GM18867 (cell line): ENCODE results near the gene GAGE12J.
A peak's percentile ranks its signal among the peaks of the same experiment; 100 is the strongest.
"Not testable (repeated sequence)": the region's sequence is repeated elsewhere in the genome, so short reads cannot be mapped to it uniquely, and the experiment has no call there.

Experiments used
- ATAC-seq: cut with Tn5 transposase; IDR thresholded peaks from one replicate; pipeline ENCODE4 v1.9.1; 2021; ENCODE audit warnings: mild to moderate bottlenecking, moderate library complexity; ENCODE audit not compliant: unreplicated experiment

GAGE12J gene, protein sequence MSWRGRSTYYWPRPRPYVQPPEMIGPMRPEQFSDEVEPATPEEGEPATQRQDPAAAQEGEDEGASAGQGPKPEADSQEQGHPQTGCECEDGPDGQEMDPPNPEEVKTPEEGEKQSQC

DNA sequence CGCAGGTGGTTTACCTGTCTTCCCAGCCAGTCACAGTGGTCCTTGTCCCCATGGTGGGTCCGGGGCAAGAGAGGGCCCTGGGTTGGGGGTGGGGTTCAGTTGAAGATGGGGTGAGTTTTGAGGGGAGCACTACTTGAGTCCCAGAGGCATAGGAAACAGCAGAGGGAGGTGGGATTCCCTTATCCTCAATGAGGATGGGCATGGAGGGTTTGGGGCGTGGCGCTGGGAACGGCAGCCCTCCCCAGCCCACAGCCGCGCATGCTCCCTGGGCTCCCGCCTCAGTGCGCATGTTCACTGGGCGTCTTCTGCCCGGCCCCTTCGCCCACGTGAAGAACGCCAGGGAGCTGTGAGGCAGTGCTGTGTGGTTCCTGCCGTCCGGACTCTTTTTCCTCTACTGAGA, at the start of gene GAGE12J:
TSS of gene GAGE12J (plus strand) at position 301 of the 400 bp plus-strand sequence. CDS start 1,157 bp downstream, outside the sequence.
- not testable (repeated sequence) for ATAC-seq

- ATAC-seq = no peak
These were observed 49.4 kb upstream of the GAGE12J start for GRCh38 chrX:49272421-49272820.

- ATAC-seq = no peak
These were observed 48.6 kb upstream of the GAGE12J start for GRCh38 chrX:49273181-49273727.

DNA sequence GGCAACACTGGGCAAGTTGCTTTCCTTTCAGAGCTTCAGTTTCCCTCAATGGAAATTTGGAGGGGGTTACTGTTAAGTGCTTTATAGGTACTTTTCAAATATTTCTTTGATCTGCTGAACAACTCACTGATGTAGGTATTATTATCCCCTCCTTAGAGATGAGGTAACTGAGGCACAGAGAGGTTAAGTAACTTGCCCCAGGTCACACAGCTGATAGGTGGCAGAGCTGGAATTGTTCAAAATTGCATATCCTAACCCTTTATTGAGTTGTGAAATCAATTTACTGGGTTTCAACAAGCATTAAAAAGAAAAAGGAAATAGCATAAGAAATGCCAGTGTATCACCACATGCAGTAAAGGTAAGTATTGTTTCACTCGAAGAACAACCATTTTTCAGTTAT, 45.6 kb upstream of the GAGE12J start:
- ATAC-seq = no peak

DNA sequence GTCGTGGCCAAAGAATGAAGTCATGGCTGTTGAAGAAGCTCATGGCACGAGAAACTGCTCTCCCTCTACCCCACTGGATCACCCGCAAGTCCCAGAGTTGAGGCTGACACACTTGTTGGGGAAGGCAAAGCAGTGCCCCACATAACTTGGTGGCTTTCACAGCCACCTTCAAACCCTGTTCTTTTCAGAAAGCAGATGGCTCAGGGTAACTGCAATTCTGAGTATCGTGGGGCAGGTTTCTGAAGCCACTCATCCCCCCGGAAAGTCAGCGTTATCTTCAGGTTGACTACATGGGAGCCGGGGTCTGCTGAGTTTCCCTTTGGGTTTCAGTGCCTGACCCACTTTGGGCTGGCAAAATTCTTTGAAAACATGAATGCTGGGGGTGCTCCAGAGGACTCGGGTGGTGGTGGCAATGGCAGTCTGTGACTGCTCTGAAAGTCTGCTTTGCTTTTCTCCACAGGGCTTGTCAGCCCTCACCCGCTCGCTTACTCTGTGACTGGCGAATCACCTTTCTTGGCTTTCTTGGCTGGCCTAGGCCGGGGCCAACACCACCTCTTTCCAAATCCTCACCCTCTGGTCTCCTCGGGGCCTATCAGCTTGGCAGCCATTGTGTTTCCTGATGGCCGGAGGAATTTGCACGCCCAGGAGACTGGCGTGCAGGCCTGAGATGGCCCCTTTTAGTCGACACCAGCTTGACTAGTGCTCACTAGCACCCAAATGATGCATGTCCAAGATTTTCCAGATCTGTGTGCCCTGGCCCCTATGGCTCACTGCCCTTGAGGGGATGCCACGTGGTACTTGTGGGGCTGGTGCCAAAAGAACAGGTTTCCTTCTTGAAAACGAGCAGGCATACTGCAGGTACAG, 44.9 kb upstream of the GAGE12J start:
- no peak for ATAC-seq

DNA sequence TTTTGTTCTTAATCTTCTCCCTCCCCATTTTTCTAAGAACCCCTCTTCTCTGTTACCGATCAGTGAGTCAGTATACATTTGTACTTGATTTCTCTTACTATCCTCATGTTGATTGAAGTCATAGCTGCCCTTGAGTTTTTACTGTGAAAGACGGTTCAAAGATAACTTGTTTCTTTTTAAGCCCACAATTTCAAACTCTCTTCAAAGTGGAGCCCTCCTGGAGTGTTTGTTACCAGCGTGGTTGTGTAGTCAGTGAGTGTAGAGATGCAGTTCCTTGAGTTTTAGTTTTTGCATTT, 44.4 kb upstream of the GAGE12J start:
- ATAC-seq = no peak

DNA sequence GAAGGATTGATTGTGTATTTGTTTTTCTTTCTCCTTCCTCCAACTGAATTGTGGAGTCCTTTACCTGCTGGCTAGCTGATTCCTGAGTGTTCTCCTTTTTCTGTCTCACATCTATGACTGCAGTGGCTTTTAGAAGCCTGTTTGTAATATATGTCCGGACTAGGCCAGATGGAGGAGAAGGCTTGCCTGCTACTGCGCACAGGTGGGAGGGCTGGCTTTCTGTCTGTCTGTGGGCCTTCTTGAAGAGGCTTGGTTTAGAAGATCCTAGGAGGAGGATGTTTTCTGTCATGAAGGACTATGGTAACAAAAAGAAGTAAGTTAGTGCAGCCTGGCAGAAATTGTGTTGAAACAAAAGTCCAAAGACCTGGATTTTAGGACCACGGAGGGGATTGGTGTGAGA, 43.8 kb upstream of the GAGE12J start:
- ATAC-seq = no peak

- no peak for ATAC-seq
These were observed 39.2 kb upstream of the GAGE12J start for GRCh38 chrX:49282647-49283011.

DNA sequence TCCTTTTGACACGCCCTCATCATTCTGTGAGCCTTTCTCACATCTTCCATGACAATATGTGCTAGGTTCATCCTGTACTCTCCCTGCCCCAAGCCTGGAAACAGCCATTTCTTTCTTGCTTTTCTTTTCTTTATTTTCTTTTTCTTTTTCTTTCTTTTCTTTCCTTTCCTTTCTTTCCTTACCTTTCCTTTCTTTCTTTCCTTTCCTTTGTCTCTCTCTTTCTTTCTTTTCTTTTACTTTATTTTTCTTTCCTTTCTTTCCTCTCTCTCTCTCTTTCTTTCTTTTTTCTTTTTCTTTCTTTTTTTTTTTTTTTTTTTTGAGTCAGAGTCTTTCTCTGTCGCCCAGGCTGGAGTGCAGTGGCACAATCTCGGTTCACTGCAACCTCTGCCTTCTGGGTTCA, 37.6 kb upstream of the GAGE12J start:
- ATAC-seq = no peak

- no peak for ATAC-seq
These were observed 35.7 kb upstream of the GAGE12J start for GRCh38 chrX:49286136-49286535.

- ATAC-seq = no peak
These were observed 35.3 kb upstream of the GAGE12J start for GRCh38 chrX:49286581-49286980.

DNA sequence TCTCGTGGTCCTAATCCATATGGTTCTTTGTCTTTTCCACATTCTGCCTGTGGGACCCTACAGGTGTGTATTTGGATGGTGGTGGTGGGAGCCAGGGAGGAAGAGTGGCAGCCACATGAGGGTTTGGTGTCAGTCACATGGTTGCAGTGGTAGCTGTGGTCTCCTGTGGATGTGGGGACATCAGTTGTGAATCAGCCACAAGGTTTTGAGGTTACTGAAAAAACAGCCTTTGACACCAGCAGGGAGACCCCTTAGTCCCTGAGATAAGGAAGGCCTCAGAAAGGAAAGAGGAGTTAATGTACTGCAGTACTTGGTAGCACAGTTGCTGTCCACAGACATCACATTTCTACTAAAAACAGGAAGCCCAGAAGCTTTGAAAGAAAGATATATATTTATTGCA, 34.2 kb upstream of the GAGE12J start:
- ATAC-seq = no peak

- ATAC-seq = no peak
These were observed 31.6 kb upstream of the GAGE12J start for GRCh38 chrX:49290215-49290614.

DNA sequence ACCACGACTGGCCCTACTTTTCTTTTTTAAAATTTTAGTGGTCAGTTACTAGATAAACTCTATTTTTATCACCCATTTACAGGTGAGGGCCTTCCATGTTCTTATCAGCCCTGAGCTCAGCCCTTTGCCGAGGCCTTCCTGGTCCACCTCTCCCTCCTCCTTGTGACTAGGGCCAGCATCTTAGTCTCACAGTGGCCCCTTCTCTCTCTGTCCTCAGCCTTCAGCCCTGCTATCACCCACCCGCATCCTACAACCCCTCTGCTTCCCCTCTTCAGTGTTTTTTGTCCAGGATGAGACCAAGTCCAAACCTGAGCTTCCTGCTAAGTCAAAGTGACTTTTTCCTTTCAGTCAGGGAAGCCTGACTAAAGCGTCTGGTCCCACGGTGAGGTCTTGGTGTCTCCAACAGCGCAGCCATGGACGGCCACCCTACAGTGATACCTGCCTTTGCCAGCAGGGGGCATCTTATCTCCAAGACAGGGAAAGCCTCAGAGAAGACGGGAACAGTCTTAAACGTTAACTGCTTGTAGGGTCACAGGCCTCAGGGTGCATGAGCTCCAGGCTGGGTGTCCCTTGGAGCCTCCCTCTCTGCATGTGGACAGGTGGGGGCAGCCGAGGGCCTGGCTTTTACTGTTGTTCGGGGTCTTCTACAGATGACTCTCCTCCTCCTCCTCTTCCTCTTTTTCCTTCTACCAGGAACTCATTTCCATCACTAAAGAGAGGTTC, 30.1 kb upstream of the GAGE12J start:
- ATAC-seq = peak; percentile 73

GRCh38 chrX:49292400-49293362, 29.2 kb upstream of the GAGE12J start:
- ATAC-seq = no peak

- not testable (repeated sequence) for ATAC-seq
These were observed 22.5 kb upstream of the GAGE12J start for GRCh38 chrX:49299293-49299692.

DNA sequence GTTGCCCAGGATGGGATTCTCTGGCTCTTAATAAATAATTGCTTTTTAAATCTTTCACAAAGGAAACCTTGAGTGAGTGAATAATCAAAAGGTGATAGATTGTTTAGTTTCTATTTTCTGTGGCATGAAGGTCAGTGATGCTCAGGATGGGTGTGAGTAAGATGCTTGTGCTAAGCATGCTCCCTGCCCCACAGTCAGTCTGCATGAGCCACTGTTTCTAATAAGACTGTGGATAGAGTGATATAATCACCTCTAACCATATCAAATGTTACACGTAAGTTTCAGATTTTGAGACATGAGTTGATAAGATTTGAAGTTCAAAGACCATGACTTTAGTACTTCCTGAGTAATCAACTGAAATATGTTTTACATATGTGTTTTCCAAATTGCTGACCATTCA, 21.1 kb upstream of the GAGE12J start:
- no peak for ATAC-seq

DNA sequence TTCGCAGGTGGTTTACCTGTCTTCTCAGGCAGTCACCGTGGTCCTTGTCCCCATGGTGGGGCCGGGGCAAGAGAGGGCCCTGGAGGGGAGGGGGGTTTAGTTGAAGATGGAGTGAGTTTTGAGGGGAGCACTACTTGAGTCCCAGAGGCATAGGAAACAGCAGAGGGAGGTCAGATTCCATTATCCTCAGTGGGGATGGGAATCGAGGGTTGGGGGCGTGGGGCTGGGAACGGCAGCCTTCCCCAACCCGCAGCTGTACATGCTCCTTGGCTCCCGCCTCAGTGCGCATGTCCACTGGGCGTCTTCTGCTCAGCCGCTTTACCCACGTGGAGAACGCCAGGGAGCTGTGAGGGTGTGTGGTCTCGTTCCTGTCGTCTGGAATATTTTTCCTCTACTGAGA, 18.5 kb upstream of the GAGE12J start, which contains the start of gene GAGE10:
TSS of gene GAGE10 (plus strand) at position 301 of the 400 bp plus-strand sequence. CDS start 1,214 bp downstream, outside the sequence.
- no peak for ATAC-seq

DNA sequence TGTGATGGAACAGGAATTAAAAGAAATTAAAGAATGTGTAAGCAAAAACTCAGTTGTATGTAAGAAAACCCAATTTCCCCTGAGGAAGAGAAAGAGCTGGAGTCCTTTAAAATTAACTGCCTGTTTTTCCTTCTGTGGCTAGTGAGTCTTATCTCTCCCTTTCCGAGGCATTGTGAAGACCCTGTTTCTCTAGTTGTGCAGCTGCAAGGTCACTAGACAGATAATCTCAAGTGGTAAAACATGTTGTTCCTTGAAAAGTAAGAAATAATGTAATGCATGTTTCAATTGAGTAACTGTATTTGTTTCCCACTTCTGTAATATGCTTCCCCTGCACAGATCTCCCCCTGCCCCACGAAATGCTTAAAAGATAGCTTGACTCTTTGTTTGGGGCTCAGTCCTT, 14.1 kb upstream of the GAGE12J start:
- not testable (repeated sequence) for ATAC-seq

- no peak for ATAC-seq
These were observed 13.1 kb upstream of the GAGE12J start for GRCh38 chrX:49308604-49309269.
